Measurements from ENCODE around the gene ASS1.
"Not testable (repeated sequence)": the region's sequence is repeated elsewhere in the genome, so short reads cannot be mapped to it uniquely, and the experiment has no call there.

Gene ASS1

GRCh38 chr9:130419521-130420035, 25.2 kb upstream of the ASS1 start:
- DNase-seq = no peak

DNA sequence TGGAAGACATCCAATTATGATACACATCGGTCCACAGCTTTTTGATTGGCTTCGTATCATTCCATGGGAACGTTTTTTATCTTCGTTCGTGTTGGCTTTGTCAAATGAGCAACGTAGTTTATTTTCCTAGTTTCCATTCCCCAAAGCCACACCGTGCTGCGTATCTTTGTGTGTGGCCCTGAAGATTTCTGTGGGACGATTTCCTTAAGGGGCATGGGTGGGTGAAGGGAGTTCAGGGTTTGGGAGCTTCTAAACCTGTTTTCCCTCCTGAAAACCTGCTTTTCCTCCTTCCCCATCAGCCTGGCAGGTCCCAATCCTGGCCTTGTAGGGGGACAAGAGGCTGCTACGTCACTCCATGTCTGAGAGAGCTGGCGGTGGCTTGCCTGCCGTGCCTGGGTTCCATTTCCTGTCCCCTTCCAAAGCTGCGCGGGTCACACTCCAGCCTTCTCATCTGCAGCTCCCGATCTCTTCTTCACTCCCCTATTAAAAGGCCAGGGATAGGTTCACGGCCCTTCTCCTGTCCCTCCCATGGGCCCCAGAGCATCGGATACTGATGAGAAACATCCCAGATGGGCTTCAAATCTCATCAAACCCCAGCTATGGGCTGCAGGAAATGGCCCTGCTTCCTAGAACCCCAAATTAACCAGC, 23.5 kb upstream of the ASS1 start:
- DNase-seq = no peak

GRCh38 chr9:130421802-130422276, 22.9 kb upstream of the ASS1 start:
- peak; percentile 95 for DNase-seq

DNA sequence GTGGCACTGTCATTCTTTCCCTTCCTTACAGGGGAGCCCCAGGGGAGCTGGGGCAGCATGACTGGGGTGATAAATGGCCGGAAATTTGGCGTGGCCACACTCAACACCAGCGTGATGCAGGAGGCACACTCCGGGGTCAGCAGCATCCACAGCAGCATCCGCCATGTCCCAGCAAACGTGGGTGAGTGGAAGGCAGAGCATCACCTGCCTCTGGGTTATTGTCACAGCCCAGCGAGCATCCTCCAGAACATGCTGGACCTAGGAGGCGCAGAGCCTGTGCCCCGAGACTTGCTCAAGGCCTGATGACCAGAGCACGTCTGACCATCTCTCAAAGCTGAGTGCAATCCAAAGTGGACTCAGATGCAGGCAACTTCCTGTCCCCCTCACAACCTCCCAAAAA, 22.2 kb upstream of the ASS1 start:
- DNase-seq = no peak

- peak; percentile 43 for DNase-seq
Observed at GRCh38 chr9:130423272-130423671, 21.5 kb upstream of the ASS1 start.

DNA sequence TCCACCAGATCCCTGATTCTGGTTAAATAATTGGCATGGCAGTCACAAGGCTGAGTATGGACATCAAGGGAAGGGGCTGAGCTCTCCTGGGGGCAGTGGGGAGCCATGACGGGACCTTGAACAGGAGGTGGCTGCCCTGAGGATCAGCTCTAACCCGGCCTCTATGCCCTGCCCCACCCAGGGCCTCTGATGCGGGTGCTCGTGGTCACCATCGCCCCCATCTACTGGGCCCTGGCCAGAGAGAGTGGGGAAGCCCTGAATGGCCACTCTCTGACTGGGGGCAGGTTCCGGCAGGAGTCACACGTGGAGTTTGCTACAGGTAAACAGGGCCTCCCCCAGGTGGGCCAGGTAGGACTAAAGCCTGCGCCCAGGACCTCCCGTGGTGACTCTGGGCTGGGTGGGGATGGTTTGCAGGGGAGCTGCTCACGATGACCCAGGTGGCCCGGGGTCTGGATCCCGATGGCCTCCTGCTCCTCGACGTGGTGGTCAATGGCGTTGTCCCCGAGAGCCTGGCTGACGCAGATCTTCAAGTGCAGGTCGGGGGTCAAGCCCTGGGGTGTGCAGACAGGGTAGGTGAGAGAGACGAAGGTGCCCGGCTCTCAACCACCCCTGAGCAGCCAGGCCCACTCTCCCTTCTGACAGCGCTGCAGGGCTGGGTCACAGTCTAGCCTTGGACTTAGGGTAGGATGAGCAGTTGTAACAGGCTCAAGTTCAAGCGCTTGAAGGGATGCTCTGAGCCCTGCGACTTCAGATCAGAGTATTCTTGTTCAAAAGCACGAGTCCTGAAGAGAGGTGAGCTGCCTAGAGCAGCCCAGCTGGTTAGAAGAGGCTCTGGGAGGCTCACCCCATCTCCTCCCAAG, 19.9 kb upstream of the ASS1 start:
- DNase-seq = no peak

DNA sequence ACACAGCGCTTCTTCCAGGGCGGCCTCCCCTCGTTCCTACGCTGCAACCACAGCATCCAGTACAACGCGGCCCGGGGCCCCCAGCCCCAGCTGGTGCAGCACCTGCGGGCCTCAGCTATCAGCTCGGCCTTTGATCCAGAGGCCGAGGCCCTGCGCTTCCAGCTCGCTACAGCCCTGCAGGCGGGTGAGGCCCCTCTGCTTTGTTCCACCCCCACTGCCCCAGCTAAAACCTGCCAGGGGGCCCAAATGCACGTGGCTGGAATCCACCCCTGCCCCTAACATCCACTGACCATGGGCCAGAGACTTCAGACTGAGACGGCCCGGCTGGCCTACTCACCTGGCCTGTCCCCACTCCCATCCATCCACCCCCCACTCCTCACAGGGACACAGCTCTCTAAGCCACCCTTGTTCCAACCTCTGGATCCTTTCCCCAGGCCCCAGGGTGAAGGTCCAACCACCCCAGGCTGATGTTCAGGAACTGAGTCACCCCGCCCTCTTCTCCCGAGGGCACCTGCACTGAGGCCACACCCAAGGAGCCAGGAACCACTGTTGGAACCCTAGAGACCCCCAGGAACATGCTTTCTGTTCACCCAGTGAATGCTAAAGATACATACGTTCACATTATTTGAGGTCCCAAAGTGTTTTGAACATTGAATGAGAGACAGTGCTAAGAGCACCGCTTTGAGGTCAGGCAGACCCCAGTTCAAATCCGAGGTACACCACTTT, 18.9 kb upstream of the ASS1 start:
- no peak for DNase-seq

DNA sequence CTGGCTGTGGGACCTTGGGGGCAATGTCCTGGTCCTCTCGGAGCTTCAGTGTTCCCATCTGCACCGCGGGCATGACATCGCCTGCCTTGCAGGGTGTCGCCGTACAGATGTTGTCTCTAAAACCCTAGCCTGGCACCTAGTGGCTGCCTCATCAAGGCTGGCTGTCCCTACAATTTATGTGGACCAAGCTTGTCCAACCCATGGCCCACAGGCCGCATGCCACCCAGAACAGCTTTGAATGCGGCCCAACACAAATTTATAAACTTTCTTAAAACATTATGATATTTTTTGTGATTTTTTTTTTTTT, 18.3 kb upstream of the ASS1 start:
- no peak for DNase-seq

DNA sequence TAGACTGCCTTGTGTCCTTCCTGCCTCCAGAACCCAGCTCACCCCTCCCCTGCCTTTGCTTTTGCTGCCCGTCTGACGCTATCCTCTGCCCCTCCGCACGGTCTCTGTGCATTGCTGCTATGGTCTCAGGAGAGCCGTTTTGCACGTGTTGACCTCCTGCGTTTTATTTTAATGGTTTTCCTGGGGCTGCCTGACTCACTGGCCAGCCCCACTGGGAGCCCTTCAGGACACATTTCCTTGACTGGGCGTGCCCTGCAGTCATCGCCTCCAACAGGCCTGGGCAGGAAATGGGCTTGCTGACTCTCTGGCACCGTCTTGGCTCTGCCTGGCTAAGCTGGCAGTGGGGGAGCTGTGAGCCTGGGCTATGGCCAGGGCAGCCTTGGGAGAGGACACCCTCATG, 17.9 kb upstream of the ASS1 start:
- peak; percentile 63 for DNase-seq

- no peak for DNase-seq
Observed at GRCh38 chr9:130427326-130427725, 17.4 kb upstream of the ASS1 start.

GRCh38 chr9:130428086-130428665, 16.6 kb upstream of the ASS1 start:
- no peak for DNase-seq

DNA sequence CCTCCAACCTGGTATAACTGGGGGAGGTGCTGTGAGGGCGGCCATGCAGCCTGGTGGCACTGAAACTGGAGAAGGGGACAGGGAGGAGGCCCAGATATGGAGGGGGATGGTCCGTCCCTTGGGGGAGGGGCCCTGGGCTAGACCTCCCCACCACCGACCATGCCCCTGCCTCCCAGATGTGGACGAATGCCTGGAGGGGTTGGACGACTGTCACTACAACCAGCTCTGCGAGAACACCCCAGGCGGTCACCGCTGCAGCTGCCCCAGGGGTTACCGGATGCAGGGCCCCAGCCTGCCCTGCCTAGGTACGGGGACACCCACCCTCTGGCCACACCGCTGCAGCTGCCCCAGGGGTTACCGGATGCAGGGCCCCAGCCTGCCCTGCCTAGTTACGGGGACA, 15.4 kb upstream of the ASS1 start:
- DNase-seq = no peak

GRCh38 chr9:130429831-130430230, 14.9 kb upstream of the ASS1 start:
- DNase-seq = no peak

- no peak for DNase-seq
Observed at GRCh38 chr9:130430232-130430631, 14.5 kb upstream of the ASS1 start.

GRCh38 chr9:130430734-130431535, 13.8 kb upstream of the ASS1 start:
- no peak for DNase-seq

GRCh38 chr9:130431536-130432303, 13.0 kb upstream of the ASS1 start:
- no peak for DNase-seq

DNA sequence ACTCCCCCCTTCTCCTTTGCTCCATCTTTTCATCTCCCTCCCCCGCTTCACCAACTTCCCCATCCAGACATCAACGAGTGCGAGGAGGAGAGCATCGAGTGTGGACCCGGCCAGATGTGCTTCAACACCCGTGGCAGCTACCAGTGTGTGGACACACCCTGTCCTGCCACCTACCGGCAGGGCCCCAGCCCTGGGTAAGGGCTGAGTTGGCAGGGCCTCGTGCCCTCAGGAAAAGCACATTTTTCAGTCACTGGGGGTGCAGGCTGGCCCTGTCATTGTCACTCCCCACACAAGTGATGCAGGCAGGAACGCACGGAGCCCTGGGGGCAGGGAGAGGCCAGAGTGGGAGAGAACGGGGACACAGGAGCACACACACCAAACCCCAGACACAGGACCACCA, 12.4 kb upstream of the ASS1 start:
- no peak for DNase-seq

DNA sequence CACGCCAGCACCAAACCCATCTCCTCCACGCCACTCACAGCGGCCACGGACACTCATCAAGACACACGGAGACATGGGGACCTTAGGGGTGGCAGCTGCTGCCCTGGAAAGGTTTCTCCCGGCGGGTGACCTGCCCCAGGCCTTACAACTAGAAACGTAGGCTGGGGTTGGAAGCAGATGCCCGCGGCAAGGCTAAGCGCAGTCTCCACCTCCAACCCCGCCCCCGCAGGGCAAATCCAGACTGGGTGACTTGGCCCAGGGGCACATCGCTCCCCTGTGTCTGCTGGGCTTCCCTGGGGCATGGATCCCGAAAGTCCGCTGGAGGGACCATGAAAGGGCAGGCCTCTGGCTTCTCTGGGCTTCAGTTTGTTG, 12.0 kb upstream of the ASS1 start:
- no peak for DNase-seq

DNA sequence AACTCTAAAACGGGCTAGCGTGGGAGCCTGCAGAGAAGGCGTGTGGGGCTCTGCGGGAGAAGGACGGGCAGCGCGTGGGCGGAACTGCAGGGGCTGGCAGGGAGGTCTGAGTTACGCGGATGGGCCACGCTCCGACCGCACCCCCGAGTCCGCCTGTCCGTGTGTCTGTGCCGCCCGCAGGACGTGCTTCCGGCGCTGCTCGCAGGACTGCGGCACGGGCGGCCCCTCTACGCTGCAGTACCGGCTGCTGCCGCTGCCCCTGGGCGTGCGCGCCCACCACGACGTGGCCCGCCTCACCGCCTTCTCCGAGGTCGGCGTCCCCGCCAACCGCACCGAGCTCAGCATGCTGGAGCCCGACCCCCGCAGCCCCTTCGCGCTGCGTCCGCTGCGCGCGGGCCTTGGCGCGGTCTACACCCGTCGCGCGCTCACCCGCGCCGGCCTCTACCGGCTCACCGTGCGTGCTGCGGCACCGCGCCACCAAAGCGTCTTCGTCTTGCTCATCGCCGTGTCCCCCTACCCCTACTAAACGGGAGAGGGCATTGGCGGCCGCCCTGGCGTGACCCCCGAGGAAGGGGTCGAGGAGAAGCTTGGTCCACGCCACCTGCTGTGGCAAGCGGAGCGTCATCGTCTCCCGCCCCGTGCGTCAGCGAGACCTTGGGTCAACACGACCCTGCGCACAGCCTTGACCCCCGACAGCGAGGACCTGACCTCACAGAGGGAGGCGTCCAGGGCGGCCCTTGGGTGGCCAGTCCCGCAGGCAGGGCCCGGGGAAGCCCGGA, 11.4 kb upstream of the ASS1 start:
- DNase-seq = peak; percentile 83

DNA sequence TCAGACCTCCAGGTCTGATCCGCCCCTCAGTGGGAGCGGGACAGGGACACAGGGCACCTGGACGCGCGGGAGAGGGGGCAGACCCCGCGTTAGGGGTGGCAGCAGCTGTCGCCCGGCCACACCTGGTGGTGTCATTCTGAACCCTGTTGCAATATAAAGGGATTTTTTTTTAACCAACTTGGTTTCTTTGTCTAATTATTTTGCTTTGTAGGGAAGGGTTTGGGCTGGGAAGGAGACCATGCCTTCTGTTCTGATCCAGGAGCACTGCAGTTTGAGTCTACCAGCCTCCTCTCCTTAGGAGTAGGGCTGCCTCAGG, 10.9 kb upstream of the ASS1 start:
- no peak for DNase-seq

GRCh38 chr9:130434656-130435055, 10.1 kb upstream of the ASS1 start:
- not testable (repeated sequence) for DNase-seq

Data from eye (tissue), 1 donor.